ENCODE measurements around the gene BAAT.

DNA sequence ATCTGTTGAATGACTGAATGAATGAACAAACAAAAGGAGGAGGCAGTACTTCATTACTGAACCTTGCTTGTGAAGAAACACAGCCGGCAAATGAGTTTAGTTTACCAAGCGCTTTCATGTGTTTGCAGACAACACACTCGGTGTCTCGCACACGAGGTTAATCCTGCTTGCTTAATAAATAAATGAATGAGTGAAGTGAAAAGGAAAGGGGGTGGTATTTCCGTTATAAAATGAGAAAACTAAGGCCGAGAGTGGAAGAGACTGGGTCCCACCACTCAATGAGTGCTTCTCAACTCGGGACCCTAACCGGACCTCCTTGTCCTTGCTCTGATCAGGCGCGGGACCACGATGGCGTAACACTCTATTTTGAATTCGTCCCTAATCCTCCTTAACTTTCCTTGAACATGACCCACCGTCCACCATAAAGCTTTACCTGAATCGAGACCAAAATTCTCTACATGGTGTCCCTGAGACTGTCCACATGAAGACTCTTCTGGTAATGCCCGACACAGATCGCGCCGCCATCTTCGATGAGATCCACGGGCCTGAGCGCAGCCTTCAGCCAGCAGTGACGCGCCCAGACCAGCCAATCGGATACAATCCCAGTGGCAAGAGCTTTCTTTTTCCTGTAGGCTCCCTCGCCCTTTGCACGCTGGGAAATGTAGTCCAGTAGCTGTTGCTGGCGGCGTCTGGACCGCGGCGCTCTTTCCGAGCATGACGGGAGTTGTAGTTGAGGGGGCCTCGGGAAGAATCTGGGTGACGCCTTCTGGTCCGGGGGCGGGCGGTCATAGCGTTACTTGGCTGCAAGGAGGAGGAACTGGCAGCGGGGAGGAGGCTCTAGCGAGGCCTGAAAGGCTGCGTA lies 13.5 kb upstream of the BAAT start, which contains the start of the genes MRPL50 and ZNF189:
- TF ChIP-seq, protein P1, sequence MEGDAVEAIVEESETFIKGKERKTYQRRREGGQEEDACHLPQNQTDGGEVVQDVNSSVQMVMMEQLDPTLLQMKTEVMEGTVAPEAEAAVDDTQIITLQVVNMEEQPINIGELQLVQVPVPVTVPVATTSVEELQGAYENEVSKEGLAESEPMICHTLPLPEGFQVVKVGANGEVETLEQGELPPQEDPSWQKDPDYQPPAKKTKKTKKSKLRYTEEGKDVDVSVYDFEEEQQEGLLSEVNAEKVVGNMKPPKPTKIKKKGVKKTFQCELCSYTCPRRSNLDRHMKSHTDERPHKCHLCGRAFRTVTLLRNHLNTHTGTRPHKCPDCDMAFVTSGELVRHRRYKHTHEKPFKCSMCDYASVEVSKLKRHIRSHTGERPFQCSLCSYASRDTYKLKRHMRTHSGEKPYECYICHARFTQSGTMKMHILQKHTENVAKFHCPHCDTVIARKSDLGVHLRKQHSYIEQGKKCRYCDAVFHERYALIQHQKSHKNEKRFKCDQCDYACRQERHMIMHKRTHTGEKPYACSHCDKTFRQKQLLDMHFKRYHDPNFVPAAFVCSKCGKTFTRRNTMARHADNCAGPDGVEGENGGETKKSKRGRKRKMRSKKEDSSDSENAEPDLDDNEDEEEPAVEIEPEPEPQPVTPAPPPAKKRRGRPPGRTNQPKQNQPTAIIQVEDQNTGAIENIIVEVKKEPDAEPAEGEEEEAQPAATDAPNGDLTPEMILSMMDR (IDR thresholded peaks at IDR 0.05) = no peak
- no peak for TF ChIP-seq ZFX (IDR thresholded peaks at IDR 0.05; ENCODE audit: borderline replicate concordance)
